HCT116 (cell line): Measurements from ENCODE around the gene THOC1. TPM values are rescaled to one million over a fixed set of nuclear protein-coding genes. Genes with fewer than 3 reads are reported as not detected.

Source experiments
- ATAC-seq: fragments of 200-7000 bp; cut with Tn5 transposase; 2 replicates; pipeline ENCODE4 v1.9.1; 2020; ENCODE audit warnings: mild to moderate bottlenecking, moderate library complexity
- BruUV-seq: library from RNA; stranded (reverse); fragments of 400-500 nt; replicated peaks from 2 replicates; lab custom pipeline; 2021; lab: Mats Ljungman, UMichigan
- CTCF ChIA-PET: fragments of 300-600 bp; sonication (Branson Sonifier 250); formaldehyde crosslinking; loops from one replicate; lab custom pipeline; 2021; ENCODE audit warnings: antibody characterized with exemption; lab: Charles Lee
- POLR2A ChIA-PET: fragments of 300-600, 350-600 bp; sonication (Branson Sonifier 250); formaldehyde crosslinking; loops from one replicate; lab custom pipeline; 2021; ENCODE audit warnings: antibody characterized with exemption; lab: Charles Lee
- RAD21 ChIA-PET, 2 experiments: fragments of 300-600 bp; sonication (Branson Sonifier 250); formaldehyde crosslinking; loops; one replicate each; lab custom pipeline; 2023; ENCODE audit warnings: low total read pairs in 2 of 2; ENCODE audit not compliant: uncharacterized antibody in 2 of 2, unreplicated experiment in 2 of 2, low non-redundant PET in 1 of 2; lab: Charles Lee
- DNase-seq: peaks from one replicate; pipeline ENCODE4 v3.0.0-alpha.2; 2010; ENCODE audit warnings: low read depth, low spot score
- H2AFZ ChIP-seq: fragments of 200-600 bp; shearing (Covaris generic), sonication (generic); 2 replicates; pipeline ENCODE4 v1.6.1; 2017; ENCODE audit warnings: low read depth, mixed run types, mixed read lengths, antibody characterized with exemption, low read length; ENCODE audit not compliant: poor library complexity, severe bottlenecking
- H3K27ac ChIP-seq: 2 replicates; pipeline ENCODE4 v1.5.1; 2012; ENCODE audit warnings: low read depth, low read length
- H3K27me3 ChIP-seq: fragments of 200-600 bp; sonication (generic); 2 replicates; pipeline ENCODE4 v1.6.1; 2016; ENCODE audit warnings: mixed run types, low read length, mixed read lengths; ENCODE audit not compliant: insufficient read depth
- H3K36me3 ChIP-seq, 2 experiments: fragments of 200-500 bp in 1 of 2; fragments of 200-600 bp in 1 of 2; sonication (Bioruptor generic) in 1 of 2; sonication (generic) in 1 of 2; 2 replicates each; pipeline versions ENCODE4 v1.5.1 to v1.6.1; 2014 to 2016; ENCODE audit warnings: low read length in 2 of 2, inconsistent platforms in 1 of 2, mixed read lengths in 1 of 2, mixed run types in 1 of 2; ENCODE audit not compliant: insufficient read depth in 2 of 2, control insufficient read depth in 1 of 2
- H3K4me1 ChIP-seq, 2 experiments: fragments of 200-600 bp in 1 of 2; sonication (generic) in 1 of 2; 2 replicates each; pipeline versions ENCODE4 v1.5.1 to v1.6.1; 2012 to 2017; ENCODE audit warnings: low read length in 2 of 2, inconsistent platforms in 1 of 2, mild to moderate bottlenecking in 1 of 2, mixed read lengths in 1 of 2, mixed run types in 1 of 2, moderate library complexity in 1 of 2; ENCODE audit not compliant: insufficient read depth in 2 of 2, control insufficient read depth in 1 of 2
- H3K4me2 ChIP-seq: fragments of 200-600 bp; sonication (generic); 2 replicates; pipeline ENCODE4 v1.6.1; 2017; ENCODE audit warnings: mixed run types, low read length, mixed read lengths
- H3K4me3 ChIP-seq, 2 experiments: fragments of 200-600 bp in 1 of 2; sonication (generic) in 1 of 2; replicated peaks in 1 of 2; 2 replicates each; pipeline ENCODE4 v1.5.1; 2011 to 2016; ENCODE audit warnings: low read length in 2 of 2, control low read depth in 1 of 2, low read depth in 1 of 2, mild to moderate bottlenecking in 1 of 2, mixed read lengths in 1 of 2, mixed run types in 1 of 2
- H3K79me2 ChIP-seq: fragments of 200-600 bp; sonication (generic); 2 replicates; pipeline ENCODE4 v1.6.1; 2017; ENCODE audit warnings: mild to moderate bottlenecking, mixed run types, low read length, moderate library complexity, mixed read lengths; ENCODE audit not compliant: insufficient read depth
- H3K9ac ChIP-seq: fragments of 200-600 bp; sonication (generic); 2 replicates; pipeline ENCODE4 v1.6.1; 2016; ENCODE audit warnings: low read length, mixed read lengths
- H3K9me2 ChIP-seq: fragments of 200-600 bp; sonication (generic), shearing (Covaris generic); 2 replicates; pipeline ENCODE4 v1.6.1; 2017; ENCODE audit warnings: mixed run types, mild to moderate bottlenecking, moderate library complexity; ENCODE audit not compliant: insufficient read depth
- H3K9me3 ChIP-seq, 2 experiments: fragments of 200-500 bp in 1 of 2; fragments of 200-600 bp in 1 of 2; sonication (Bioruptor generic) in 1 of 2; sonication (generic) in 1 of 2; 2 replicates each; pipeline ENCODE4 v1.6.1; 2014 to 2017; ENCODE audit warnings: low read length in 2 of 2, mixed read lengths in 2 of 2, inconsistent platforms in 1 of 2, low read depth in 1 of 2, mild to moderate bottlenecking in 1 of 2, mixed run types in 1 of 2, moderate library complexity in 1 of 2; ENCODE audit not compliant: control insufficient read depth in 1 of 2, insufficient read depth in 1 of 2
- H4K20me1 ChIP-seq: fragments of 200-600 bp; sonication (generic), shearing (Covaris generic); 2 replicates; pipeline ENCODE4 v1.6.1; 2017; ENCODE audit warnings: mixed run types, mild to moderate bottlenecking, moderate library complexity; ENCODE audit not compliant: insufficient read depth
- ATF3 ChIP-seq: IDR thresholded peaks from 2 replicates; pipeline ENCODE4 v1.6.1; 2012
- CBX3 ChIP-seq: IDR thresholded peaks from 2 replicates; pipeline ENCODE4 v1.6.1; 2012; ENCODE audit warnings: low read depth
- CEBPB ChIP-seq: IDR thresholded peaks from 2 replicates; pipeline ENCODE4 v1.6.1; 2012; ENCODE audit warnings: low read depth
- CTCF ChIP-seq, 3 experiments: fragments of 200-600 bp in 1 of 3; sonication (generic) in 1 of 3; IDR thresholded peaks in 2 of 3; conservative IDR thresholded peaks in 1 of 3; 2 replicates each; pipeline ENCODE4 v1.5.1; 2012 to 2017; ENCODE audit warnings: low read depth in 2 of 3, low read length in 2 of 3, antibody characterized with exemption in 1 of 3, borderline replicate concordance in 1 of 3, control low read depth in 1 of 3, mild to moderate bottlenecking in 1 of 3, mixed read lengths in 1 of 3, mixed run types in 1 of 3, moderate library complexity in 1 of 3; ENCODE audit not compliant: insufficient read depth in 1 of 3
- EGR1 ChIP-seq: IDR thresholded peaks from 2 replicates; pipeline ENCODE4 v1.6.1; 2012; ENCODE audit warnings: low read depth
- ELF1 ChIP-seq: IDR thresholded peaks from 2 replicates; pipeline ENCODE4 v1.6.1; 2012; ENCODE audit warnings: low read depth, borderline replicate concordance
- EZH2phosphoT487 ChIP-seq: fragments of 200-600 bp; IDR thresholded peaks from 2 replicates; pipeline ENCODE4 v1.6.1; 2018; ENCODE audit warnings: antibody characterized with exemption, borderline replicate concordance
- FOSL1 ChIP-seq: IDR thresholded peaks from 2 replicates; pipeline ENCODE4 v1.6.1; 2012; ENCODE audit warnings: low read depth
- JUND ChIP-seq: IDR thresholded peaks from 2 replicates; pipeline ENCODE4 v1.6.1; 2012
- MAX ChIP-seq: IDR thresholded peaks from 2 replicates; pipeline ENCODE4 v1.6.1; 2012
- POLR2AphosphoS5 ChIP-seq: IDR thresholded peaks from 2 replicates; pipeline ENCODE4 v1.6.1; 2011; ENCODE audit warnings: mild to moderate bottlenecking, low read depth, low read length, moderate library complexity
- REST ChIP-seq: IDR thresholded peaks from 2 replicates; pipeline ENCODE4 v1.6.1; 2012; ENCODE audit warnings: low read depth
- SIN3A ChIP-seq: IDR thresholded peaks from 2 replicates; pipeline ENCODE4 v1.6.1; 2012; ENCODE audit warnings: low read depth
- SP1 ChIP-seq: IDR thresholded peaks from 2 replicates; pipeline ENCODE4 v1.6.1; 2012; ENCODE audit warnings: low read depth
- SRF ChIP-seq: IDR thresholded peaks from 2 replicates; pipeline ENCODE4 v1.6.1; 2012; ENCODE audit warnings: low read depth
- ZBTB33 ChIP-seq: IDR thresholded peaks from 2 replicates; pipeline ENCODE4 v1.6.1; 2011; ENCODE audit warnings: mild to moderate bottlenecking, low read length, moderate library complexity; ENCODE audit not compliant: insufficient replicate concordance; ENCODE audit errors: extremely low read depth
- ZFX ChIP-seq: fragments of 450-650 bp; IDR thresholded peaks from 2 replicates; pipeline ENCODE4 v1.6.1; 2017
- intact Hi-C: fragments of 100-400 bp; cut with micrococcal nuclease; formaldehyde crosslinking; loops from 2 replicates; pipeline ENCODE4 v1.10.0; 2022
- total RNA-seq: library from RNA; stranded (reverse); gene quantifications from one replicate; pipeline ENCODE4 v1.2.1, GENCODE V29; 2021; ENCODE audit not compliant: unreplicated experiment

The THOC1 gene
- total RNA-seq, 1 experiment from 2014 or later: 26.0 TPM

GRCh38 chr18:261398-262073, 6.3 kb downstream of the THOC1 start:
- Histone ChIP-seq H3K9me3 (no peaks in the 10 kb centered on the region), H3K79me2 (peaks cover 20% of the 10 kb centered on the region), H4K20me1 (no peaks in the 10 kb centered on the region), H3K4me3 (no peak overlapping the region), H3K27me3 (no peaks in the 10 kb centered on the region)
- CTCF ChIA-PET: no interaction called here
- intact Hi-C loops: no loop called here
- no peak for TF ChIP-seq CTCF (IDR thresholded peaks at IDR 0.05 in 2 of 3, conservative IDR thresholded peaks at IDR 0.05 in 1 of 3; ENCODE audit: borderline replicate concordance in 1 of 3, insufficient read depth in 1 of 3, low read depth in 2 of 3, low read length in 2 of 3)
- no peak for TF ChIP-seq EGR1
- TF ChIP-seq ZFX: no peak
- TF ChIP-seq POLR2AphosphoS5: no peak
- no peak for TF ChIP-seq ELF1
- TF ChIP-seq SP1: no peak
- TF ChIP-seq EZH2phosphoT487: no peak
- no peak for TF ChIP-seq JUND
- no peak for TF ChIP-seq SIN3A
- TF ChIP-seq ZBTB33: no peak
- TF ChIP-seq ATF3: no peak
- no peak for TF ChIP-seq MAX
- no peak for TF ChIP-seq FOSL1
- TF ChIP-seq REST: no peak
- no peak for TF ChIP-seq SRF
- TF ChIP-seq CBX3: no peak
- TF ChIP-seq CEBPB: no peak
- TF ChIP-seq, all 23 proteins: peak for 0
- no peak overlapping the region for H3K4me2 ChIP-seq
- RAD21 ChIA-PET: no interaction called here
- ATAC-seq (no peak), DNase-seq (no peak)
- H3K36me3 ChIP-seq: peaks cover 10% of the 10 kb centered on the region in 2 experiments; a peak in 2 of 4 replicates
- BruUV-seq: no TSS peak
- no peak overlapping the region for H3K27ac ChIP-seq
- no peaks in the 10 kb centered on the region for H3K4me1 ChIP-seq
- POLR2A ChIA-PET: no interaction called here
- no peaks in the 10 kb centered on the region for H3K9me2 ChIP-seq
- H3K9ac ChIP-seq: no peak overlapping the region
- H2AFZ ChIP-seq: no peak overlapping the region
